NOMO-1 treated with dmso at 0.1 percent for 144 hours (cell line): ENCODE results near the gene TRIOBP.

ENCODE experiments used
- DNase-seq: peaks from one replicate; lab custom pipeline; 2025; ENCODE audit not compliant: unreplicated experiment; lab: John Stamatoyannopoulos, UW

Gene TRIOBP

GRCh38 chr22:37664249-37665101, 32.4 kb upstream of the TRIOBP start:
- DNase-seq, result no peak

GRCh38 chr22:37665487-37665886, 31.4 kb upstream of the TRIOBP start:
- no peak for DNase-seq

- DNase-seq, result no peak
These were observed 27.3 kb upstream of the TRIOBP start for GRCh38 chr22:37669586-37669985.

GRCh38 chr22:37672206-37672919, 24.5 kb upstream of the TRIOBP start:
- DNase-seq, result no peak

GRCh38 chr22:37672920-37673455, 23.9 kb upstream of the TRIOBP start:
- no peak for DNase-seq

- no peak for DNase-seq
These were observed 22.6 kb upstream of the TRIOBP start for GRCh38 chr22:37674248-37674647.

GRCh38 chr22:37674951-37675929, 21.6 kb upstream of the TRIOBP start, which contains the start of gene LGALS1:
Gene LGALS1 (plus strand): TSS chr22:37675636. CDS start chr22:37675703, 67 bp downstream.
- peak; percentile 90 for DNase-seq

GRCh38 chr22:37675930-37676735, 20.7 kb upstream of the TRIOBP start:
- no peak for DNase-seq

GRCh38 chr22:37676736-37677492, 19.9 kb upstream of the TRIOBP start:
- DNase-seq, result peak; percentile 88

GRCh38 chr22:37677493-37677974, 19.3 kb upstream of the TRIOBP start:
- no peak for DNase-seq

GRCh38 chr22:37678372-37678771, 18.5 kb upstream of the TRIOBP start:
- no peak for DNase-seq

GRCh38 chr22:37679670-37680069, 17.2 kb upstream of the TRIOBP start:
- no peak for DNase-seq

- DNase-seq, result no peak
These were observed 16.5 kb upstream of the TRIOBP start for GRCh38 chr22:37680191-37680851.

GRCh38 chr22:37681001-37681424, 15.8 kb upstream of the TRIOBP start:
- DNase-seq, result no peak

GRCh38 chr22:37681556-37682049, 15.2 kb upstream of the TRIOBP start:
- peak; percentile 48 for DNase-seq

- no peak for DNase-seq
These were observed 11.8 kb upstream of the TRIOBP start for GRCh38 chr22:37684803-37685615.
